ENCODE measurements around the gene CAMKK2.

Gene CAMKK2

DNA sequence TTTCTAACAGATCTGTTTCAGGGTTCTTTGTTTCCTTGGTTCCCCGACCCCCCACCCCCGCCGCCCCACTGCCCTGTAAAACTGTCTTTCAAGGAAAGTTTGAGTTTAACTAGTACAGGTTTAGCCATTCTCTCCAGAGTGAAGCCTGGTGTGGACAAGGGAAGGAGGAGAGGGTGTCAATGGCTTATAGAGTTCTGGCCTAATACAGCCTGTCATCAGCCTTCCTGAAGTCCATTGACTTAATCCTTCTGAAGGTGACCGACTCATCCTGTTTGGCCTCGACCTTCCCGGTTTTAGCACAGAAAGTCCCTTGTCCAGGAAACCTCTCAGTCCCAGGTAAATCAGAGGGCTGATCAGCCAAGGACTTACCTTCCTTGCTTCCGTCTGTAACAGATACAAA is 97.6 kb downstream of the CAMKK2 start:
- DNase-seq (ENCODE audit: extremely low read depth, insufficient read length), result no peak
- H3K27me3 ChIP-seq (replicated peaks; ENCODE audit: control insufficient read depth, insufficient read depth, low read length), result no peaks in the 10 kb centered on the region
- H3K36me3 ChIP-seq (ENCODE audit: control insufficient read depth, insufficient read depth, low read length), result no peaks in the 10 kb centered on the region
- no peak overlapping the region for H3K4me3 ChIP-seq (replicated peaks; ENCODE audit: low read depth, low read length)
- TF ChIP-seq, protein P1, sequence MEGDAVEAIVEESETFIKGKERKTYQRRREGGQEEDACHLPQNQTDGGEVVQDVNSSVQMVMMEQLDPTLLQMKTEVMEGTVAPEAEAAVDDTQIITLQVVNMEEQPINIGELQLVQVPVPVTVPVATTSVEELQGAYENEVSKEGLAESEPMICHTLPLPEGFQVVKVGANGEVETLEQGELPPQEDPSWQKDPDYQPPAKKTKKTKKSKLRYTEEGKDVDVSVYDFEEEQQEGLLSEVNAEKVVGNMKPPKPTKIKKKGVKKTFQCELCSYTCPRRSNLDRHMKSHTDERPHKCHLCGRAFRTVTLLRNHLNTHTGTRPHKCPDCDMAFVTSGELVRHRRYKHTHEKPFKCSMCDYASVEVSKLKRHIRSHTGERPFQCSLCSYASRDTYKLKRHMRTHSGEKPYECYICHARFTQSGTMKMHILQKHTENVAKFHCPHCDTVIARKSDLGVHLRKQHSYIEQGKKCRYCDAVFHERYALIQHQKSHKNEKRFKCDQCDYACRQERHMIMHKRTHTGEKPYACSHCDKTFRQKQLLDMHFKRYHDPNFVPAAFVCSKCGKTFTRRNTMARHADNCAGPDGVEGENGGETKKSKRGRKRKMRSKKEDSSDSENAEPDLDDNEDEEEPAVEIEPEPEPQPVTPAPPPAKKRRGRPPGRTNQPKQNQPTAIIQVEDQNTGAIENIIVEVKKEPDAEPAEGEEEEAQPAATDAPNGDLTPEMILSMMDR (IDR thresholded peaks at IDR 0.05; ENCODE audit: insufficient read depth, low read length, poor library complexity, severe bottlenecking), result no peak

DNA sequence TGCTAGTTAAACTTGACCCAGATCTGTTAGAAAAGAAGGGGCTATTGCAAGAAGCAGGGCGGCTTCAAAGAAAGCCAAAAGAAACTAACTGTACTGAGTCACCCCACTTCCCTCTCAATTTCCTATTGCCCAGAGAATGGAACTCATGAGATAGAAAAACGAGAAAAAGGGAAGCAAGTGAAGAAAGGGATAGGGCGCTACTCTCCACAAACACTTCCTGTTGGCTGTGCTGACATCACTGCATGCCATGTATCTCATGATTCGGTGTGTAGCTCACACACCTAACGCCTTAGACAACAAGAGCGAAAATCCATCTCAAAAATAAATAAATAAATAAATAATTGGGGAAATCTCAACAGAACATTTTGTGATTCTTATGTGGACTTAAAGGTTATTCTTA is 99.6 kb downstream of the CAMKK2 start:
- no peaks in the 10 kb centered on the region for H3K27me3 ChIP-seq (replicated peaks; ENCODE audit: control insufficient read depth, insufficient read depth, low read length)
- no peak for DNase-seq (ENCODE audit: extremely low read depth, insufficient read length)
- H3K36me3 ChIP-seq (ENCODE audit: control insufficient read depth, insufficient read depth, low read length), result no peaks in the 10 kb centered on the region
- TF ChIP-seq, protein P1 (IDR thresholded peaks at IDR 0.05; ENCODE audit: insufficient read depth, low read length, poor library complexity, severe bottlenecking), result no peak
- no peak overlapping the region for H3K4me3 ChIP-seq (replicated peaks; ENCODE audit: low read depth, low read length)

DNA sequence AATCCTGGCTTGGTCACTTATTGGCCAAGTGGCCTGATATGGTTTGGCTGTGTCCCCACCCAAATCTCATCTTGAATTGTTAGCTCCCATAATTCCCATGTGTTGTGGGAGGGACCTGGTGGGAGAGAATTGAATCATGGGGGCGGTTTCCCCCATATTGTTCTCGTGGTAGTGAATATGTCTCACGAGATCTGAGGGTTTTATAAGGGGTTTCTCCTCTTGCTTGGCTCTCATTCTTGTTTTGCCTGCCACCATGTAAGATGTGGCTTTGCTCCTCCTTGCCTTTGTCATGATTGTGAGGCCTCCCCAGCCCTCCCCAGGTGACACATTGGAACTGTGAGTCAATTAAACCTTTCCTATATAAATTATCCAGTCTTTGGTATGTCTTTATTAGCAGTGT is 105.4 kb downstream of the CAMKK2 start:
- H3K27me3 ChIP-seq (replicated peaks; ENCODE audit: control insufficient read depth, insufficient read depth, low read length), result no peaks in the 10 kb centered on the region
- no peaks in the 10 kb centered on the region for H3K36me3 ChIP-seq (ENCODE audit: control insufficient read depth, insufficient read depth, low read length)
- TF ChIP-seq, protein P1 (IDR thresholded peaks at IDR 0.05; ENCODE audit: insufficient read depth, low read length, poor library complexity, severe bottlenecking), result no peak
- no peak for DNase-seq (ENCODE audit: extremely low read depth, insufficient read length)
- H3K4me3 ChIP-seq (replicated peaks; ENCODE audit: low read depth, low read length), result no peak overlapping the region

DNA sequence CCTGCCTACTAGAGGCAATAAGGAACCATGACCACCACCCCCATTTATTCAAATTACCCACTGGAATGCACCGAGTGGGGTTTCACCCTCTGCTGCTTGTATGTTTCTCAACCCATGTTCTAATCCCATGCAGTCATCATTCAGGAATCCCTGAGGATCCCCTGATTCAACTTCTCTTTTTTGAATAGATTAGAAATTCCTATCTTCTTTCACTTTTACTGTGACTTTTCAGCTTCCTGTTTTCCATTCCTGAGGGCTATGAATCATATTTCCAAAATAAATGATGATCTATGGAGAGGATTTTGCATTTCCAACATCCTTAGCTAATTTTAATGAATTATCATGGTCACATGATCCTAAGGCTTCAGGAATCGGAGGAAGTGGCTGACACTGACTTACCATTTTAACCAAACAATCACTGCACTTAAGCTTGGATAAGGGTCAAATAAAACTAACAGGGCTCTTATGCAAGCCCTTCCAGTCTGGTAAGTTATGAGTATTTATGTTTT is 105.9 kb downstream of the CAMKK2 start:
- Histone ChIP-seq H3K27me3 (replicated peaks; ENCODE audit: control insufficient read depth, insufficient read depth, low read length) (no peaks in the 10 kb centered on the region), H3K36me3 (ENCODE audit: control insufficient read depth, insufficient read depth, low read length) (no peaks in the 10 kb centered on the region), H3K4me3 (replicated peaks; ENCODE audit: low read depth, low read length) (no peak overlapping the region)
- DNase-seq (ENCODE audit: extremely low read depth, insufficient read length), result no peak
- TF ChIP-seq, protein P1 (IDR thresholded peaks at IDR 0.05; ENCODE audit: insufficient read depth, low read length, poor library complexity, severe bottlenecking), result no peak

DNA sequence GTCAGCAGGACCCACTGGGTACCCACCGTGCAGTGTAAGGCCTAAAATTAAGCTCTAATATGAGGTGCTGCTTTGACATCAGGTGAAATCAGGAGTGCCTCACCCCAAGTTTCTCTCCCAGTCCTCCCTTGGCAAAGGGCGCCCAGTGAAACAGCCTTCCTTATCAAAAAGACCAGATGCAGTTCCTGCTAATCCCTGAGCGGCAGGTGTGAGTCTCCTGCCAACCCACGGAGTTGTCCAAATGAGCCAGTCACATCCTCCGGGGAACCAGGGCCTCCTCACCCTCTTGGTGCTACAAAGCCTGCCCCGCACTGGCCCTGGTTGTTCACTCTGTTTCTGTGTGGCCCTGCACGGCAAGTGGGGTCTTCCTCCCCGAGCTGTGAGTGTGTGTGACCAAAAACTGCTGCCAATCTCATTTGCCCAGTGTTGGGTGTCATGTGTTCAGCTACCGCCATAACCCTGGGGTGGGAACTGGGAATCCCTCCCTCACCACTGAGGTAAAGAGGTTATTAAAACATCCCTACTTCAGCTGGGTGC is 106.8 kb downstream of the CAMKK2 start:
- Histone ChIP-seq H3K27me3 (replicated peaks; ENCODE audit: control insufficient read depth, insufficient read depth, low read length) (no peaks in the 10 kb centered on the region), H3K4me3 (replicated peaks; ENCODE audit: low read depth, low read length) (no peak overlapping the region), H3K36me3 (ENCODE audit: control insufficient read depth, insufficient read depth, low read length) (no peaks in the 10 kb centered on the region)
- no peak for DNase-seq (ENCODE audit: extremely low read depth, insufficient read length)
- TF ChIP-seq, protein P1 (IDR thresholded peaks at IDR 0.05; ENCODE audit: insufficient read depth, low read length, poor library complexity, severe bottlenecking), result no peak

DNA sequence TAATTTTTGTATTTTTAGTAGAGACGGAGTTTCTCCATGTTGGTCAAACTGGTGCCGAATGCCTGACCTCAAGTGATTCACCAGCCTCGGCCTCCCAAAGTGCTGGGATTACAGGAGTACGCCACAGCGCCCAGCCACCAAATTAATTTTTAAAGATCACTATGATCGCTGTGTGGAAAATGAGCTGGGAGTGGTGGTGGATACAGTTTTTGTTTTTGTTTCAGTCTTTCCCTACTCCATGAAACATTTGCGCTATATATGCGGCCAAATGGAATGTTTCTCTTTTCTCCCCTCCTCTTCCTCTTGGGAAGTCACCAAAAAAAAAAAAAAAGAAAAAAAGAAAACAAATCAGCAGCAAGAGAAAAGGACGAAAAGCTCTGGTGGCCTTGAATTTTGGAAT is 107.4 kb downstream of the CAMKK2 start:
- H3K36me3 ChIP-seq (ENCODE audit: control insufficient read depth, insufficient read depth, low read length), result no peaks in the 10 kb centered on the region
- no peak for DNase-seq (ENCODE audit: extremely low read depth, insufficient read length)
- TF ChIP-seq, protein P1 (IDR thresholded peaks at IDR 0.05; ENCODE audit: insufficient read depth, low read length, poor library complexity, severe bottlenecking), result no peak
- H3K4me3 ChIP-seq (replicated peaks; ENCODE audit: low read depth, low read length), result no peak overlapping the region
- no peaks in the 10 kb centered on the region for H3K27me3 ChIP-seq (replicated peaks; ENCODE audit: control insufficient read depth, insufficient read depth, low read length)
